Measurements from ENCODE around the gene HDAC4.
A peak's percentile ranks its signal among the peaks of the same experiment; 100 is the strongest.

HDAC4 gene

GRCh38 chr2:239321596-239322415 lies 79.0 kb downstream of the HDAC4 start:
- peak; percentile 74 for DNase-seq

DNA sequence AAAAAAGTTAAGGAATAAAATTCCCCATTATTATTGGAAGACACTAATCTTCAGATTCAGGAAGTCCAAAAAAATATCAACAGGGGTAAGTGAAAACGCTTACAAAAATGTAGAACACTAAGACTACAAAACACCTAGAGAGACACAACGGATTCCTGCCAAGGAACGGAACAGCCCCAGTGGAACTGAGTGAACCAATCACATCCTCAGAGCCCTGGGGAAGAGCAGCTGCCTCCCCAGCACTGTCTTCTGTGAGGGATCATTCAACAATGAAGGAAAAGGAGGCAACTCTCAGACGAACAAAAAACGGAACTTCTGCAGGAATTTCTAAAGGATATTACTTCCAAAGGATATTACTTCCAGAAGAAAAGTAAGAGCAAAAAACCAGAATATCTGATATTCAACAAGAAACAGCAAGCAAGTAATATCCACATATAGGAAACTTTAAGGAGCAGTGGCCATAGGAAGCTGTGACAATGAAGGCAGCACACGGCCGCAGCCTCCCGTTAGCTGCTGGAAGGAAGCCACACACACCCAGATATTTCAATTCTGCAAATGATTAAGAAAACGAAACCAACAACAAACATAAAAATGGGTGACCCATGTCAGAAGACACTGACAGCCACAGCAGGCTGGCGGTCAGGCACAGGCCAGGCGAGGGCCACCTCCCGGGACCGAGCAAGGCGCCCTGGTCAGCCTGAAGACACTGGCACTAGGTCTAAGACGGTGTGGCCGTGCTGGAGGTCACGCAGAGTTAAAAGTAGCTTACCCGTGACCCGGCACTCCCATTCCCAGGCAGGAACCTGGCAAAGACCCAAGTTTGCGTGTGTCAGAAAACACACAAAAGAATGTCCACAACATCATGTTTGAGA lies 81.8 kb downstream of the HDAC4 start:
- peak; percentile 22 for DNase-seq

- DNase-seq: no peak
Observed at GRCh38 chr2:239318151-239318611, 82.6 kb downstream of the HDAC4 start.

DNA sequence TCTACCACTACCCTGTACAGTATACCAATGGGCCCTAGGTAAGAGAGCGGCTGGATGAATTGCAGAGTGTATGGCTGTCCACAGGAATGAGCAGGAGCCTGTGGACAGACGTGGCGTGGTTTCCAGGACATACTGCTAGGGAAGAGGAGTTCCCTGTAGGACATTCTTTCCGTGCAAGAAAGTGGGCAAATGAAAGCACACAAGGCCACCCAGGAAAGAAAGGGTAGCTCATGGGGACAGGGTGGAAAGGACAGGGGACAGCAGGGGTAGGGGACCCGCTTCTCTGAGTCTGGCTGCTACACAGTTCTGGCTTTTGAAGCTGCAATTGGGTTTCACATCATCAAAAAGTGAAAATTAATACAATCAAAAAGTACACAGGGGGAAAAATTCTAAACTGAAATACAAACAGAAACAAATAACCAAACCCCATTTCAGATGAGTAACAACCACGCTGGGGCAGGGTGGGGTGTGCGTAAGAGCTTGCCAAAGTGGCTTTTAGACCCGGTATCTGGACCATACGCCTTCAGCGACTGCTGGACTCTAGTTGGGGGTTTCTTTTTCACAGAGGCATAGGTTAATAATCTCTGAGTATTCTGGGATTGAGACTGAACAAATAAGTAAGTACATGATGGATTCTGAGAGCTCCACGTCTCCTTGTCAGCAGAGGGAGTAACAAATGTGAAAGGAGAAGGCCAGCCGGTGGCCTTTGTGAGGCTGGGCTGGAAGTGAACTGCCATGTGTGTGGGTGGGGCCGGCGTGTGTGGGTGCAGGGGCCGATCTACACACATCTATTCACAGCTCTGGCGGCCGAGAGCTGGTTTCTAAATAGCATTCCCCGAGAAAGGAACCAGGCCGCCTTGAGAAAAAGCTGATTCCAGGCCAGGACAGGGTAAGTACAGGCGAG lies 84.0 kb downstream of the HDAC4 start:
- peak; percentile 13 for DNase-seq

DNA sequence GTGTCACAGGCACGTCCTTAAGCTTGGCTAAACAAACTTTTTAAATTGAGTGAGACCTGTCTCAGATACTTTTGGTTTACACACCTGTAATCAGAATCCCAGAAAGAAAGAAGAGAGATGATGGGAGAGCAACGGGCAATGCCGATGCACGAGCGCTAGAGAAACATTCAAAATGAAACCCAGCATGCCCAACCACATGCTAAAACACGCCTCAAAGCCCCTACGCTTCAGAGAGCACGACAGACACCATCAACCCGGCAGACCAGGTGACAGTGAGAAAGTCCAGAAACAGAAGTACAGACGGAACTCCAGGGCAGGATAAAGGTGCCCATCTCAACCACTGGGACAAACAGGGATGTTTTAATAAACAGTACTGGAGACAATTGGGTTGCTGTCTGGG lies 85.5 kb downstream of the HDAC4 start:
- DNase-seq: peak; percentile 17

GRCh38 chr2:239313776-239314175 lies 87.0 kb downstream of the HDAC4 start:
- DNase-seq: no peak

GRCh38 chr2:239312741-239313667 lies 87.8 kb downstream of the HDAC4 start:
- DNase-seq: no peak

DNA sequence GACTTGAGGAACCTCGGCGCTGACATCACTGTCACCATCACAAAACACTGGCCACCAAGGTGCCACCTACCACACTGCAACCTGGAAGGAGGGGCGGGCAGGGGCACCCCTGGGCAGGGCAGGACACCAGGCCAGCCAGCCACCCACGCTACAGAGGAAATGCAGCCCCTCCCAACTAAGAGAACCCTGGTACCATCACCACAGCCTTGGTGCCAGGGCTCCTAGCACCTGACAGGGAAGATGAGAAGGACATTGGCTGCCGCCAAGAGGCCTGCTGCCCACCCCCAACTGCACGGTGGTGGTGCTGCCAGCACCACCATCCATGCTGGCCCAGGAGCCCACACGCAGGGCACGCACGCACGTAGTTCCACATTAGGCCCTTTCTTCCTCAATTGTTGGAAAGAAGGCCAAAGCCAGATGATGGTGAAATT lies 88.7 kb downstream of the HDAC4 start:
- DNase-seq: no peak

GRCh38 chr2:239311132-239312040 lies 89.4 kb downstream of the HDAC4 start:
- peak; percentile 18 for DNase-seq

GRCh38 chr2:239310401-239311061 lies 90.3 kb downstream of the HDAC4 start:
- peak; percentile 17 for DNase-seq

DNA sequence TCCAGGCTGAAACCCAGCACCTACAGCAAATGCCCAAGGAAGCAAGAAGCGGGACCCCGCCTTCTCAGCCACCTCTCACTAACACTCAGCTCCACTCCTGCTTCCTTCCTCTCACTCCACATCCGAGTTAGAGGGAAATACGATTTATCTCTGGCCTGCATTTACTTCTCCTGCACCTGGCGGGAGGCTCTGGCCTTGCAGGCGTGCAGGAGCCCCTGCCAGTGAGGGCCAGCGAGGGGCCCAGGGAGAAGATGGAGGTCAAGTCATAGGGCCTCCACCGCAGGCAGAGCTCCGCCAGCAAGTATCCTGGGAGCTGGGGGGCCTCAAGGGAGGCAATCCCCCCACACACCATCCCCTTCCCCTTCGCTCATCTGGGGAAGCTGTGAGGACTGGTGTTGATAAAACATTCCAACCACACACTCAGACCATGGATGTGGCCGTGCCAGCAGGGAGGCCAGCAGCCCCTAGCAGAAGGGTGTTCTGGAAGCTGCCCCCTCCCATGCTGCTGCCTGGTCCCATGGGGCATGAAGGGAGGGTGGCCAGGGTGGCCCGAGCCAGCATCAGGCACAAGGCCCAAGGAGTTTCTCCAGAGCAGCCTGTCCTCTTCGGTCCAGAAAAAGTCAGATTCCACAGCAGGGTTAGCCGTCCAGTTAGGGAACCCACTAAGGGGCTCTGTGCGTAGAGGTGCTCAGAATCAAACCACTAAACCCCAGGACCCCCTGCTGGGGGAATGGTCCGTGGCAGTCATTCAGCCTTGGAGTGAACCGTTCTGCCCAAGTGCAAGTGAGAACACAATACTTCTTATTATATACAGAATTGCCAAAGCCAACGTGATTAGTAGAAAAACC lies 91.2 kb downstream of the HDAC4 start:
- DNase-seq: peak; percentile 9

DNA sequence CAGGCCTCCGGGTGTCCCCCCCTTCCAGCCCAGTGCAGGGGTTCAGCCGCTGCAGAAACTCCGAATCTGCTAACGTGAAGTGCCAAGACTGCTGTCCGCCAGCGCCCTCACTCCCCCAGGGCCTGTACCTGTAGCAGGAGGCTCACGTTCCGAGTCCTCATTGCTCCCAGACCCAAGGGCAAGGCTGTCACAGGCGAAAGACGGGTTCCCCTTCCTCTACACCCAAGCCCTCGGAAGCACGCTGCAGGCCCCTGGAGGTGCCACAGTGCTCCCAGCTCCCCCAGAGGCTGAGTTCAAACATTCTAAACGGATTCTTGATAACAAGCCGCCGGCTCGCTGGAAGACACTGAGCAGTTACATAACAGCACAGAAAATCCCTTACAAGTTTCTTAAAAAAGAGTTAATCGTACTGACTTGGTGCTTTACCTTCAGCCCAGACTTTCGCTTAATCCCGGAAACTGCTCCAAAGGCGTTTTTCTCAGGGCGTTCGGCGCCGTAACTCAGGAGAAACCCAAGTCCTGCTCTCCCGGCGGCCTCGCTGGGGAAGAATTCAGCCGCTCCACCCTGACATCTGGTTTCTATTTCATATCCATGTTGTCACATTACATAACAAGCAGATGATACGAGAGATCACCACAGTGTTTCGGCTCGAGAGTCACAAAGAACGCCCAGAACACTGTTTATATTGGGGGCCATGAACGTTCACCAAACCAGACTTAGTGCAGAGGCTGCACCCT lies 92.0 kb downstream of the HDAC4 start:
- peak; percentile 16 for DNase-seq

DNA sequence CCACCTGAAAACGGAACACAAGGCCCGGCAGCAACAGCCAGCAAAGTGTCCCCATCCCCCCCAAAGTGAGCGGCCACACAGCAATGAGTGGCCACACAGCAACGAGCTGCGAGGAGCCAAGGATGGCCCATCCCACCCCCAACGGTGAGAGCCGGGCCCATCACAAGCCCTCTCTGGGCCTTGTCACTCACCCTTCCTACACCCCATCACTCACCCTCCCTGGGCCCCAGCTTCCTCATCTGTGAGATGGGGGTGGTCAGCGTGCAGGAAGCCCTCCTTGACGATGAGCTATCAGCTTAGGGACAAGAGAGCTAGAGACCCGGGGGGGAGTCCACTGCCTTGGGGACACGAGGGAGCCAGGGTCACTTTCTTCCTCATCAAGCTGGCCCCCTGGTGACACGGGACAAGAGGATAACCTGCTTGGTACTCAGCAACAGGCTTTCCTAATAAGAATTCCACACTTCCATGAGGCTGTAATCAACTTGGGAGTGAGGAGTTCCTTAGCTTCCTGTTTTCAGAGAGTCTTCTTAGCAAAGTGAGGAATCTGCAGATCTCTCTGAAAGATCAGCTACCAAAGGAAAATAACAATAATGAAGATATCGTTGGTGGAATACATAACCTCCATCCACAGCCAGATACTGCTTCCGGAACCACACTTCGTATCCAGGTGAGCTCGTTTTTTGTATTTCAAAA lies 92.8 kb downstream of the HDAC4 start:
- peak; percentile 15 for DNase-seq

DNA sequence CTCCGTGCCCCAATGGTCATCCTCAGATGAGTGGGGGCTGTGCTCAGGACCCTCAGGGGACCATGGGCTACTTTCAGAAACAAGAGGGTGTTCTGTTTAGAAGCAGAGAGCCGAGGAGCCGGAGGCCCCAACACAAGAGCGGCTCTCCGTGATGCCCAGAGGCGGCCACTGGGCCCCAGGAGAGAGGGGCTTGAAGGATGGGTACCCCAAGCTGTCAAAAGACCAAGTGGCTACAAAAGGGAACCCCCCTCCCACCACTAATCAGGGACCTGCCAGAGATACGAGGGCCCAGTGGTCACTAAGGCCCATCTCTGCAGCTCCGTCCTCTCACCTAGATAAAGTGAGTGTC lies 93.6 kb downstream of the HDAC4 start:
- DNase-seq: no peak

GRCh38 chr2:239306274-239307220 lies 94.3 kb downstream of the HDAC4 start:
- DNase-seq: no peak

DNA sequence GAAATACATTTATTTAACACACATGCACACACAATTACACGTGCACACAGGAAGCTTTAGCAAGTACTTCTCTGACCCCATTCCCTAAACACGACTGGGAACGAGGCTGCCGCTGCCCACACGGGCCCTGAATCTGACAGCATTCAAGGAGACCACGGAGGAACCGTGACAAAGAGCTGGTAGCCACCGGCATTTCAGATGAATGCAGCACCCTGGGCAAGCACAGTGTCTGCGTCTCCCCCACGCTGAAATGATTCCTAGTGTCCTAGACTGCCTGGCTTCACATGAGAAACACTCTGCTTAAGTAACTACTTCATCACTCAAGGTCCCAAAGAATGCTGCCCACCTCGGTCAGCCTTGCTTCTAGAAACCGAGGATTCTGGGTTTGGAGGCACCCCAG lies 95.0 kb downstream of the HDAC4 start:
- DNase-seq: no peak

- DNase-seq: no peak
Observed at GRCh38 chr2:239305222-239305575, 95.6 kb downstream of the HDAC4 start.

All from stimulated activated CD8-positive, alpha-beta memory T cell treated with anti-CD3 and anti-CD28 coated beads, Interleukin-4, amount 100 ng/mL, for 48 hours (primary cell).